Inflammatory macrophage treated with lipopolysaccharide for 1 hour (primary cell): Measurements from ENCODE around the gene PTPN6.

Experiments
- DNase-seq, 2 donors: peaks; one replicate each; pipeline ENCODE4 v3.0.0-alpha.2; 2020 to 2022

Gene PTPN6

DNA sequence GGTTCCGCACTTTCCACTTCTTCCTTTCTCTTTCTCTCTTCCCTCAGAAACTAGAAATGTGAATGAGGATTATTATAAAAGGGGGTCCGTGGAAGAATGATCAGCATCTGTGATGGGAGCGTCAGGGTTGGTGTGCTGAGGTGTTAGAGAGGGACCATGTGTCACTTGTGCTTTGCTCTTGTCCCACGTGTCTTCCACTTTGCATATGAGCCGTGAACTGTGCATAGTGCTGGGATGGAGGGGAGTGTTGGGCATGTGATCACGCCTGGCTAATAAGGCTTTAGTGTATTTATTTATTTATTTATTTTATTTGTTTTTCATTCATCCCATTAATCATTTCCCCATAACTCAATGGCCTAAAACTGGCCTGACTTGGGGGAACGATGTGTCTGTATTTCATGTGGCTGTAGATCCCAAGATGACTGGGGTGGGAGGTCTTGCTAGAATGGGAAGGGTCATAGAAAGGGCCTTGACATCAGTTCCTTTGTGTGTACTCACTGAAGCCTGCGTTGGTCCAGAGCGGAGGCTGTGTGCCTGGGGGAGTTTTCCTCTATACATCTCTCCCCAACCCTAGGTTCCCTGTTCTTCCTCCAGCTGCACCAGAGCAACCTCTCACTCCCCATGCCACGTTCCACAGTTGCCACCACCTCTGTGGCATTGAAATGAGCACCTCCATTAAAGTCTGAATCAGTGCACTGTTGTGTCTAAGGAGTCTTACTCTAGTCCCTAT, 28.0 kb upstream of the PTPN6 start:
- no peak for DNase-seq

GRCh38 chr12:6923851-6924250, 27.3 kb upstream of the PTPN6 start:
- DNase-seq, result no peak

- DNase-seq, result no peak
These were observed 26.0 kb upstream of the PTPN6 start for GRCh38 chr12:6925239-6925539.

- no peak for DNase-seq
These were observed 25.4 kb upstream of the PTPN6 start for GRCh38 chr12:6925540-6926279.

- DNase-seq, result no peak
These were observed 23.7 kb upstream of the PTPN6 start, which contains the start of gene ATN1 for GRCh38 chr12:6927379-6928021. Gene ATN1, plus strand, starts transcription at chr12:6927959. Its CDS starts 6,043 bp downstream, at chr12:6934002.

DNA sequence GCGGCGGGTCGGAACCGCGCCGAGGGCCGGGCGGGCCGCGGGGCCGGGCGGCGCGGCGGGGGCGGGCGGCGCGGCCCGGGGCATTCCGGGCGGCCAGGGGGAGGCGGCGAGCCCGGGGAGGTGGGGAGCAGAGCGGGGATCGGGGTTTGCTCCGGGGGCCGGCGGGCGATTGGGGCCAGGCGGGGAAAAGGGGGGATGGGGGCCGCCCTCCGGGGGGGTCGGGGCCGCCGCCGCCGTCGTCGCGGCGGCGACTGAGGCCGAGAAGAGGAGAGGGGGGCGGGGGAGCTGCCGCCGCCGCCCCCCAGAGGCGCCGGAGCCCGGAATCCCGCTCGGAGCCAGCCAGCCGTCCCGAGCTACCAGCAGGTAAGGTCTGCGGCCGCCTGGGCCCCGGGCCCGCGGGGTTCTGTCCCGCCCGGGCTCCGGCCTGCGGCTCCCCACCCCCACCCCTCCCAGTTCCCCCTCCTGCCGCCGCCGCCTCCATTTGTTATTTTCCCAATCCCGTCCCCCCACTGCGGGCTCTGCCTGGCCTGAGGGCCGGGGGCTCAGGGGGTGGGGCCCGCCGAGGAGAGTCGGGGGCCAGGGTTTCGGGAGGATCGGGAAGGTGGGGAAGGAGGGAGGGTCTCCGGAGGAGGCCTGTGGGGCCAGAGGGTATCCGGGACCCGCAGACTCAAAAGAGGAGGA, 23.0 kb upstream of the PTPN6 start:
- DNase-seq, result no peak

DNA sequence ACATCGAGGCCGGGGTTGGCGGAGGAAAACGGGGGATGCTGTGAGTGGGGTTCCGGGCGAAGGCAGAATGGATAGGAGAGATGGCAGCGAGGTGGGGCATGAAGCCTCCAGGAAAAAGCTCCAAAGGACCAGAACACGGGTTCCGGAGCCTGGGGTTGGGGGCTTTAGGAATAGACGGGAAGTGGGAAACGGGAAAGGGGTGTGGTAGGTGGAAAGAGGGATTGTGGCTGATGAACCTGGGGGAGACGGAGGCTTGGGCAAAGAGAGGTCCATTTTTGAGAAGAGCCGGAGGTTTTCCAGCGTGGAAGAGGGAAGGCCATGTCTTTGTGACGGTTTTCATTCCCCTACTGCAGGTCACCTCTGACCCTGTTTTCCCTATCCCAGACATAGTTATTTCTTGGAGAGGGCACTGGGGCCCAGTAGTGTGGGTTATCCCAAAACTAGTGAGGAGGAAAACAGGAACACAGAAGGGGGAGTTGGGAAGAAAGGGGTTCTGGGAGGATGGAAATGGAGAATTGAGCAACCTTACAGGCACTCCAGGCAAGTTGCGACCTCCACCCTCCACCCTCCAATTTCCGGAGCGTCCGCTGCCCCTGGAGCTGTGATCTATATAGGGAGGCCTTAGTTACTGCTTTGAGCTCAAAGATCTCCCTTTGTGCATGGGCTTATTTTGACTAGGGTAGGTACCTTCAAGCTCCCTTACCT, 22.3 kb upstream of the PTPN6 start:
- no peak for DNase-seq

DNA sequence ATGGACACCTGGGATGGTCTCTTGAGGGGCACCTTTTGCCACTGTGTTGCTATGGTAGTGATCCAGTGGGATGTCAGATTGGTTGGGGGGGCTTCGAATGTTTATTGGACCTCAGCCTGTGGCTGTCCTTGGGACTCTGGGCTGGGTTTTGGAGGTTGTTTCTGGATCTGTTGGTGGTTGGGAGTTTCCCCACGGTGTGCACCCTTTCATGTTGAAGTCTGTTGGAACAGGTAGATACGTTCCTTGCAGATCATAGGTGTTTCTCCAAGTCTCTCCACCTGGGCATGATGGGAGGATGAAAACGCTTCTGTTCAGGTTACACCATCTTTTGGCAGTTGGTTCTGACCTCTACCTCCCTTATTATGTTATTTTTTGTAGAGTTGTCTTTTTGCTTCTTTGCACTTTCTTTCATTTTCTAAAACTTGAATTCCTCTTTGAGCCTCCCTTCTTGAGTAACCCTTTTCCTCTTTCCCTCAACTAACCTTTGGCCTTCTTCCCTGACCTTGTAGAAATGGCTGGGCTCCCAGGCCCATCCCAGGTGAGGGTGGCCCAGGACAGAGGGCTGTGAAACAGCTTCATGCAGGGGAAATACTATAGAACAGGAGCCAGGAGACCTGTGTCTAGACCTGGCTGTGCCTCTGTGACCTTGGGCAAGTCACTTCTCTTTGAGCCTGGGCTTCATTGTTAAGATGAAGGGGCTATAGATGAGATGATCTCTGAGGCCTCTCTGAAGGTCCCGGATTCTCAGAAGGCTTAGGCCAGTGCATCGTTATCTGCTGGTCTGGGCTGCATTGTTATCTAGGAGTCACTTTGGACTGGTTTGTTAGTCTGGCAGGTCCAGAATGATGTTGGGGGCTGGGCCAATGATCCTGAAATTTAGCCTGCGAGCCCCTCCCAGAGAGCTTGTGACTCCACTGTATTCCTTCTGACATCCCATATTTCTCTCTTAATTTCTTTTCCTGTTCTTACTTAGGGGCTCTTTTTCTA, 21.4 kb upstream of the PTPN6 start:
- DNase-seq, result no peak

GRCh38 chr12:6932766-6933165, 18.4 kb upstream of the PTPN6 start:
- no peak for DNase-seq

- no peak for DNase-seq
These were observed 17.0 kb upstream of the PTPN6 start for GRCh38 chr12:6934110-6934509.

DNA sequence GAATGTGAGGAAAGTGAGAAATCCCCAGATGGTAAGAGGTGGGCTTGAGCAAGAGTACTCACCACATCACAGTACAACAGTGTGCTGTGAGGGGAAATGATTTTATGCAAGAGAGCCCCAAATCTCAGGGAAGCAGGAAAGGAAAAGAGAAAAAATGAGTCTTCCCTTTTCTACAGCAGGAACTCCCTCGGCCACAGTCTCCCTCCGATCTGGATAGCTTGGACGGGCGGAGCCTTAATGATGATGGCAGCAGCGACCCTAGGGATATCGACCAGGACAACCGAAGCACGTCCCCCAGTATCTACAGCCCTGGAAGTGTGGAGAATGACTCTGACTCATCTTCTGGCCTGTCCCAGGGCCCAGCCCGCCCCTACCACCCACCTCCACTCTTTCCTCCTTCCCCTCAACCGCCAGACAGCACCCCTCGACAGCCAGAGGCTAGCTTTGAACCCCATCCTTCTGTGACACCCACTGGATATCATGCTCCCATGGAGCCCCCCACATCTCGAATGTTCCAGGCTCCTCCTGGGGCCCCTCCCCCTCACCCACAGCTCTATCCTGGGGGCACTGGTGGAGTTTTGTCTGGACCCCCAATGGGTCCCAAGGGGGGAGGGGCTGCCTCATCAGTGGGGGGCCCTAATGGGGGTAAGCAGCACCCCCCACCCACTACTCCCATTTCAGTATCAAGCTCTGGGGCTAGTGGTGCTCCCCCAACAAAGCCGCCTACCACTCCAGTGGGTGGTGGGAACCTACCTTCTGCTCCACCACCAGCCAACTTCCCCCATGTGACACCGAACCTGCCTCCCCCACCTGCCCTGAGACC, 15.6 kb upstream of the PTPN6 start:
- peak; percentile 61 to 84 for DNase-seq

GRCh38 chr12:6936194-6936635, 14.9 kb upstream of the PTPN6 start:
- DNase-seq, result peak in 1 of 2 donors; percentile 37

- DNase-seq, result no peak
These were observed 14.3 kb upstream of the PTPN6 start for GRCh38 chr12:6936636-6937480.

DNA sequence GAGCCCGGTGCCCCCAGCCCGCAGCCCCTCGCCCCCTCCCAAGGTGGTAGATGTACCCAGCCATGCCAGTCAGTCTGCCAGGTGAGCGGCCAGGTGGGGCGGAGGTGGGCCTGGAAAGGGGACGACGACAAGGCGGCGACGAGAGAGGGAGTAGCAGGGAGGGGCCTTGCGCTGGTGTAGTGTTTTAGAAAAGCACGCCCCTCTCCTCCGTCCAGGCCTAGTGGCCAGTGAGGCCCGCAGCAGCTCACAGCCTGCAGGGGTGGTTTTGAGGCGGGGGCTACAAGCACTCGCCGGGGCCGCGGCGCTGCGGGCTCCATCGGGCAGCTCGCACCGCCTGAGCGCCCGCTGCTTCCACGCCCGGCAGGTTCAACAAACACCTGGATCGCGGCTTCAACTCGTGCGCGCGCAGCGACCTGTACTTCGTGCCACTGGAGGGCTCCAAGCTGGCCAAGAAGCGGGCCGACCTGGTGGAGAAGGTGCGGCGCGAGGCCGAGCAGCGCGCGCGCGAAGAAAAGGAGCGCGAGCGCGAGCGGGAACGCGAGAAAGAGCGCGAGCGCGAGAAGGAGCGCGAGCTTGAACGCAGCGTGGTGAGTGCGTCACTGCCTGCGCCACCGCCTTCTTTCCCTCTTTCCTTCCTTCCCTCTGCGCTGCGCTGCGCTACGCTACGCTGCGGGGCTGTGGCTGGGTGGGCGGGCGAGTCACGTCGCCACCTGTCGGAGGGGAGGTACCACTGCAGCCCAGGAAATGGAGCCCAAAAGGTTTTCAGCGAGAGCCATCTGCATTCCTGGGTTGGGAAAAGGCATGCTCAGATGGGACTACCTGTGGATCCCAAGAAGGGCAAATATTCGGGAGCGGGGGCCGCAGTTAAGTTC, 13.4 kb upstream of the PTPN6 start:
- peak; percentile 82 to 93 for DNase-seq

- no peak for DNase-seq
These were observed 12.6 kb upstream of the PTPN6 start for GRCh38 chr12:6938353-6939190.

DNA sequence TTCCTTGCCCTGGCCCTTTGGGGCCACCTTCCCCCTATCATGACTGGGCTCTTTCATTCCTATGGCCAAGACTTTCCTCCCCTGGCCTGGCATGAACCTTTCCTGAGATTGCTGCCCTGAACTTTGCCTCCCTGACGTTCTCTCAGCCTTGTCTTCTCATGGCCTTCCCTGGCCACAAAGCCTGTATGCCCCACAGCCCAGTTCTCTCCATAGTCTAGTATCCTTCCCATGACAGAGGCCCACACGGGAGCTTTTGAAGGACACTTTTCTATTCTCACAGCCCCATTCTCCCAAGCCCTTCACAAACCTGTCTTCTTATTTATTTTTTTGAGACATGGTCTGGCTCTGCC, 12.0 kb upstream of the PTPN6 start:
- no peak for DNase-seq

DNA sequence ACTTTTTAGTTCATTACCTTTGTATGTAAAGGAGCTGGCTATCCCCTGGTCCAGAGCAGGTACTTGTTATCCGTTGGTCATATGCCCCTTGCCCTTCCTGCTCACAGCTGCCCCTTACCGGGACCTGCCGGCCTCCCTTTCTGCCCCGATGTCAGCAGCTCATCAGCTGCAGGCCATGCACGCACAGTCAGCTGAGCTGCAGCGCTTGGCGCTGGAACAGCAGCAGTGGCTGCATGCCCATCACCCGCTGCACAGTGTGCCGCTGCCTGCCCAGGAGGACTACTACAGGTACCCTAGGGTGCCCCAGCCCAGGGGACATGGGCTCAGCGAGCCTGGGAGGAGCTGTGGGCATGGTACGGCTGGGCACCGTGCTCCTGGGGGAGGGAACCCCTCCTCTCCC, 9.9 kb upstream of the PTPN6 start:
- DNase-seq, result no peak

GRCh38 chr12:6941782-6942181, 9.4 kb upstream of the PTPN6 start:
- no peak for DNase-seq
